ENCODE data around the gene TPO.

TPO gene

DNA sequence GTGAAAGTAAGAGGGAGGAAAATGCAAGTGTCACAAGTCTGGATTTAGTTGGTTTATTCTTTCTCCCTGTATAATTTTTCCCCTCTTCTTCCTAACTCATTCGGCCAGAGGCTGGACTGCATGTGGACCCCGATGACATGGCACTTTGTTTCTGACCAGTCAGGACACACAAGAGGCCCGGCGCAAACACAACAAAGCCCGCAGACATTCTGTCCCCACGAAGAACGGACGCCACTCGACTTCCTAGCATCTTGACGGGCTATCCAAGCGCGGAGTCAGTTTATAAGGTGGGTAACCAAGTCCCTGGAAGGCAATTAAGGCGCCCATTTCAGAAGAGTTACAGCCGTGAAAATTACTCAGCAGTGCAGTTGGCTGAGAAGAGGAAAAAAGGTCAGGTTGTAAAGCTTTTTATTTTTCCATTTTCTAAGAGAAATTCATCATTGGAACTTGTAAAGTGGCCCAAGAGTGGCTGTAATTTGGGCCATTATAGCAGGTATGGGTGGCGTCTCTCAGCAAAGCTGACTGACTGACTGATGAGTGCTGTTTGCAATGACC is at the start of gene TPO:
TSS of gene TPO (plus strand) at position 308 of the 555 bp plus-strand sequence. CDS start 946 bp downstream, outside the sequence.
- in situ Hi-C loops (cut with HindIII; ENCODE audit: low pct_ligation_motif_present, low sequenced_read_pairs) = no loop called here
- no peak within 1 kb of the TSS for H3K4me3 ChIP-seq (ENCODE audit: low read depth, low read length)
- H3K36me3 ChIP-seq (replicated peaks) = no peaks in the 10 kb centered on the region
- H3K27ac ChIP-seq = no peak within 1 kb of the TSS
- H3K27me3 ChIP-seq (replicated peaks) = no peaks in the 10 kb centered on the region
- DNase-seq = no peak
- TF ChIP-seq, protein P1, sequence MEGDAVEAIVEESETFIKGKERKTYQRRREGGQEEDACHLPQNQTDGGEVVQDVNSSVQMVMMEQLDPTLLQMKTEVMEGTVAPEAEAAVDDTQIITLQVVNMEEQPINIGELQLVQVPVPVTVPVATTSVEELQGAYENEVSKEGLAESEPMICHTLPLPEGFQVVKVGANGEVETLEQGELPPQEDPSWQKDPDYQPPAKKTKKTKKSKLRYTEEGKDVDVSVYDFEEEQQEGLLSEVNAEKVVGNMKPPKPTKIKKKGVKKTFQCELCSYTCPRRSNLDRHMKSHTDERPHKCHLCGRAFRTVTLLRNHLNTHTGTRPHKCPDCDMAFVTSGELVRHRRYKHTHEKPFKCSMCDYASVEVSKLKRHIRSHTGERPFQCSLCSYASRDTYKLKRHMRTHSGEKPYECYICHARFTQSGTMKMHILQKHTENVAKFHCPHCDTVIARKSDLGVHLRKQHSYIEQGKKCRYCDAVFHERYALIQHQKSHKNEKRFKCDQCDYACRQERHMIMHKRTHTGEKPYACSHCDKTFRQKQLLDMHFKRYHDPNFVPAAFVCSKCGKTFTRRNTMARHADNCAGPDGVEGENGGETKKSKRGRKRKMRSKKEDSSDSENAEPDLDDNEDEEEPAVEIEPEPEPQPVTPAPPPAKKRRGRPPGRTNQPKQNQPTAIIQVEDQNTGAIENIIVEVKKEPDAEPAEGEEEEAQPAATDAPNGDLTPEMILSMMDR (IDR thresholded peaks at IDR 0.05; ENCODE audit: low read depth, low read length, missing control alignments) = no peak

- no peak overlapping the region for H3K4me3 ChIP-seq (ENCODE audit: low read depth, low read length)
Measured at GRCh38 chr2:1366546-1367134, 46.6 kb upstream of the TPO start.

DNA sequence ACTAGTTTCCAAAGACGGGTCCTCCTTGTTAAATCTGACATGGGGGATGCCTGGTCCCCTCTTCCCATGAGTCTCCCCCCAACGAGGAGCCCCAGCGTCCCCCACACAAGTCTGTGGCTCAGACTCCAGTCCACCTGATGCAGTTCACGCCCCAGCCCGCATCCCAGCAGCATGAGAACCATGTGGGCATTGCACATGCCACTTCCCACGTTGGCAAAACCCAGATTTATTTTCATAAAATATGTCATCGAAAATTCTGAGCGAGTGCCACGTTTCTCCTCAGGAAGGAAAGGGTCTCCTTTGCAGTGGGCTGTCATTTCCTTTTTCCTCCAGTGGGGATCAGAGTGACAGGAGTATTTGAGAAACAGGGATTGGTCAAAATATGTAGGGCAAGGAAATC is 45.7 kb upstream of the TPO start:
- Histone ChIP-seq H3K36me3 (replicated peaks) (no peaks in the 10 kb centered on the region), H3K4me3 (ENCODE audit: low read depth, low read length) (no peak overlapping the region), H3K27me3 (replicated peaks) (no peaks in the 10 kb centered on the region), H3K27ac (no peak overlapping the region)
- no peak for DNase-seq
- in situ Hi-C loops (cut with HindIII; ENCODE audit: low pct_ligation_motif_present, low sequenced_read_pairs) = no loop called here
- TF ChIP-seq, protein P1 (IDR thresholded peaks at IDR 0.05; ENCODE audit: low read depth, low read length, missing control alignments) = no peak

More at GRCh38 chr2:1366546-1367134, 46.6 kb upstream of the TPO start:
- no peak overlapping the region for H3K27ac ChIP-seq
- H3K27me3 ChIP-seq (replicated peaks) = no peaks in the 10 kb centered on the region
- H3K36me3 ChIP-seq (replicated peaks) = no peaks in the 10 kb centered on the region
- in situ Hi-C loops (cut with HindIII; ENCODE audit: low pct_ligation_motif_present, low sequenced_read_pairs) = no loop called here
- TF ChIP-seq, protein P1 (IDR thresholded peaks at IDR 0.05; ENCODE audit: low read depth, low read length, missing control alignments) = no peak
- no peak for DNase-seq

GRCh38 chr2:1369905-1370304 is 43.4 kb upstream of the TPO start:
- Histone ChIP-seq H3K27ac (no peak overlapping the region), H3K4me3 (ENCODE audit: low read depth, low read length) (no peak overlapping the region), H3K27me3 (replicated peaks) (no peaks in the 10 kb centered on the region), H3K36me3 (replicated peaks) (no peaks in the 10 kb centered on the region)
- no peak for DNase-seq
- TF ChIP-seq, protein P1 (IDR thresholded peaks at IDR 0.05; ENCODE audit: low read depth, low read length, missing control alignments) = no peak
- in situ Hi-C loops (cut with HindIII; ENCODE audit: low pct_ligation_motif_present, low sequenced_read_pairs) = no loop called here

GRCh38 chr2:1370461-1370860 is 42.8 kb upstream of the TPO start:
- TF ChIP-seq, protein P1 (IDR thresholded peaks at IDR 0.05; ENCODE audit: low read depth, low read length, missing control alignments) = no peak
- Histone ChIP-seq H3K27ac (no peak overlapping the region), H3K27me3 (replicated peaks) (no peaks in the 10 kb centered on the region), H3K4me3 (ENCODE audit: low read depth, low read length) (no peak overlapping the region), H3K36me3 (replicated peaks) (no peaks in the 10 kb centered on the region)
- in situ Hi-C loops (cut with HindIII; ENCODE audit: low pct_ligation_motif_present, low sequenced_read_pairs) = no loop called here
- no peak for DNase-seq

GRCh38 chr2:1371082-1371481 is 42.2 kb upstream of the TPO start:
- in situ Hi-C loops (cut with HindIII; ENCODE audit: low pct_ligation_motif_present, low sequenced_read_pairs) = no loop called here
- Histone ChIP-seq H3K4me3 (ENCODE audit: low read depth, low read length) (no peak overlapping the region), H3K27me3 (replicated peaks) (no peaks in the 10 kb centered on the region), H3K27ac (no peak overlapping the region), H3K36me3 (replicated peaks) (no peaks in the 10 kb centered on the region)
- no peak for DNase-seq
- TF ChIP-seq, protein P1 (IDR thresholded peaks at IDR 0.05; ENCODE audit: low read depth, low read length, missing control alignments) = no peak
